Tibial artery (tissue), 4 donors: ENCODE data around the gene ABCC1.
"Not testable (repeated sequence)": the region's sequence is repeated elsewhere in the genome, so short reads cannot be mapped to it uniquely, and the experiment has no call there.

Experiments used
- DNase-seq, 2 donors: peaks; one replicate each; pipeline ENCODE4 v3.0.0-alpha.2; 2019
- H3K27ac ChIP-seq, 2 donors: fragments of 200-600 bp; sonication (generic) in 1 of 2; 1 replicate in 1 of 2; 2 replicates in 1 of 2; pipeline ENCODE4 v1.5.1; 2018 to 2019; ENCODE audit warnings: mild to moderate bottlenecking in 1 of 2
- H3K27me3 ChIP-seq, 2 donors: fragments of 200-600 bp; sonication (generic) in 1 of 2; one replicate each; pipeline versions ENCODE4 v1.5.1 to v1.6.0; 2016 to 2019
- H3K36me3 ChIP-seq, 3 donors: fragments of 200-600 bp; sonication (generic) in 2 of 3; one replicate each; pipeline ENCODE4 v1.5.1; 2016 to 2019; ENCODE audit warnings: mild to moderate bottlenecking in 2 of 3
- H3K4me1 ChIP-seq, 4 donors: fragments of 200-600 bp; sonication (generic) in 2 of 4; 1 replicate in 3 of 4; 2 replicates in 1 of 4; pipeline ENCODE4 v1.5.1; 2016 to 2019
- H3K4me3 ChIP-seq, 2 donors: fragments of 200-600 bp; sonication (generic) in 1 of 2; 1 replicate in 1 of 2; 2 replicates in 1 of 2; pipeline ENCODE4 v1.5.1; 2018 to 2019; ENCODE audit warnings: mild to moderate bottlenecking in 2 of 2
- H3K9me3 ChIP-seq, 3 donors: fragments of 200-600 bp; sonication (generic) in 1 of 3; one replicate each; pipeline ENCODE4 v1.5.1; 2016 to 2019
- intact Hi-C: fragments of 100-400 bp; cut with DNase I; formaldehyde crosslinking; loops from one replicate; pipeline ENCODE4 v1.15.0; 2023; ENCODE audit warnings: low total_unique reads
- TF ChIP-seq, protein P1 (sequence below), 2 experiments: fragments of 200-600 bp in 1 of 2; fragments of 450-650 bp in 1 of 2; IDR thresholded peaks; one replicate each; pipeline ENCODE4 v1.5.1; 2017 to 2019; ENCODE audit warnings: antibody characterized with exemption in 2 of 2, mild to moderate bottlenecking in 1 of 2, moderate library complexity in 1 of 2

Gene ABCC1

DNA sequence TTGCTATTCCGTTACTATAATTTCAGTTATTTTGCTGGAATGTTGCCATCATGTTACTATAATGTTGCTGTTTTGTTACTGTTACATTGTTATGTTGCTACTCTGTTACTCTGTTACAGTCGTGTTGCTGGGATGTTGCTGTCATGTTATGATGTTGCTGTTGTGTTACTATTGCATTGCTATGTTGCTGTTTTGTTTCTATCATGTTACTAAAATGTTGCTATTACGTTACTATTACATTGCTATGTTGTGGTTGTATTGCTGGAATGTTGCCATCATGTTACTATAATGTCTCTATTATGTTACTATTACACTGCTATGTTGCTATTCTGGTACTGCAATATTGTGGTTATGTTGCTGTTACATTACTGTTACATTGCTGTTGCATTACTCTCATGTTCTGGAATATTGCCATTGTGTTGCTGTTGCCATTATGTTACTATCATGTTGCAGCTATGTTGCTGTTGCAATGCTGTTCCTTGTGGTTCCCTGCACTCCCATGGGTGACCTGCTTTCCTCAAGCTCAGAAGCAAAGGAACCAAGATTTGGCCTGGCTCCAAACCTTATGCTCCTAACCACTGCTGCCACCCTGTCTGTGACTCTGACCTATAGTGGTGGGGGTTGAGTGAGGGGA is 209.4 kb downstream of the ABCC1 start:
- H3K27me3 ChIP-seq, result no peaks in the 10 kb centered on the region
- H3K4me3 ChIP-seq, result no peak overlapping the region
- peaks cover 4 to 10% (median 6%) of the 10 kb centered on the region in 3 donors for H3K36me3 ChIP-seq
- H3K4me1 ChIP-seq, result no peaks in the 10 kb centered on the region
- intact Hi-C loops, result no loop called here
- TF ChIP-seq, protein P1, sequence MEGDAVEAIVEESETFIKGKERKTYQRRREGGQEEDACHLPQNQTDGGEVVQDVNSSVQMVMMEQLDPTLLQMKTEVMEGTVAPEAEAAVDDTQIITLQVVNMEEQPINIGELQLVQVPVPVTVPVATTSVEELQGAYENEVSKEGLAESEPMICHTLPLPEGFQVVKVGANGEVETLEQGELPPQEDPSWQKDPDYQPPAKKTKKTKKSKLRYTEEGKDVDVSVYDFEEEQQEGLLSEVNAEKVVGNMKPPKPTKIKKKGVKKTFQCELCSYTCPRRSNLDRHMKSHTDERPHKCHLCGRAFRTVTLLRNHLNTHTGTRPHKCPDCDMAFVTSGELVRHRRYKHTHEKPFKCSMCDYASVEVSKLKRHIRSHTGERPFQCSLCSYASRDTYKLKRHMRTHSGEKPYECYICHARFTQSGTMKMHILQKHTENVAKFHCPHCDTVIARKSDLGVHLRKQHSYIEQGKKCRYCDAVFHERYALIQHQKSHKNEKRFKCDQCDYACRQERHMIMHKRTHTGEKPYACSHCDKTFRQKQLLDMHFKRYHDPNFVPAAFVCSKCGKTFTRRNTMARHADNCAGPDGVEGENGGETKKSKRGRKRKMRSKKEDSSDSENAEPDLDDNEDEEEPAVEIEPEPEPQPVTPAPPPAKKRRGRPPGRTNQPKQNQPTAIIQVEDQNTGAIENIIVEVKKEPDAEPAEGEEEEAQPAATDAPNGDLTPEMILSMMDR (IDR thresholded peaks at IDR 0.05), result no peak
- H3K27ac ChIP-seq, result no peak overlapping the region
- peaks cover 0 to 20% (median 12%) of the 10 kb centered on the region in 3 donors for H3K9me3 ChIP-seq
- DNase-seq, result no peak

DNA sequence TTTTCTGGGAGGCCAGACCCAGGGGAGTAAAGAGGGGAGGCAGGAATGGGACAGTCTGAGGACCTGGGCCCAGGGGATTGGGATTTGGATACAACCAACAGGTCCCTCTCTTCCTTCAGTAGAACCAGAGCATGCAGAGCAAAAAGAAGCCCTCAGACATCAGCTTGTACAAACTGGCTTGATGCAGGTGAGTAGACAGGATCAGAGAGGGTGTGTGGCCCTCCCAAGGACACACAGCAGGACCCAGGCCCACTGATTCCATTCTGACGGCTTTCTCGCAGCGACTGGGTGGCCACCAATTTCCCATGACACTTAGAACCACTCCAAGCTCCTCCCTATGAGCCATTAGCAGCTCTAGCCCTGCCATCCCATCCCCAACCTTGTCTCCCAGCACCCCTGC is 210.2 kb downstream of the ABCC1 start:
- intact Hi-C loops, result no loop called here
- Histone ChIP-seq H3K4me1 (no peaks in the 10 kb centered on the region), H3K9me3 (peaks cover 0 to 20% (median 12%) of the 10 kb centered on the region in 3 donors), H3K4me3 (no peak overlapping the region), H3K27me3 (no peaks in the 10 kb centered on the region), H3K36me3 (peaks cover 4 to 10% (median 6%) of the 10 kb centered on the region in 3 donors), H3K27ac (no peak overlapping the region)
- TF ChIP-seq, protein P1 (IDR thresholded peaks at IDR 0.05), result no peak
- no peak for DNase-seq

DNA sequence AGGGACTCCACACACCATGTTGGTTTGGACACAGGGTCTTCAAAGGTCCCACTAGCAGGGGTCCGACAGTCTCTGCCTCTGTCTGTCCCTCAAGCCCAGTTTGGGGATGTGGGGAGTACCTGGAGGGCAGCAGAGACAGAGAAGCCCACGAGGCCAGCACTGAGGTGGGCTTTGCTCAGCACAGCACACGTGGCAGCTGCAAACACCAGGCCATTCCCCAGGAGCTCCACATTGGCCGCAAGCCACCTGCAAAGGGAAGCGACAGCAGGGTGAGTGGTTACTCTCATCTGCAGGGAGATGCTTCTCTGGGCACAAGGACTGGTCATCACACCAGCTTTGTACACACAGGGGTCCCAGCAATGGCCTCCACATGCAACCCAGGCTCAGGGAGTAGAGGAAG is 211.9 kb downstream of the ABCC1 start:
- Histone ChIP-seq H3K27me3 (no peaks in the 10 kb centered on the region), H3K9me3 (peaks cover 0 to 20% (median 12%) of the 10 kb centered on the region in 3 donors), H3K4me3 (no peak overlapping the region), H3K4me1 (no peaks in the 10 kb centered on the region), H3K36me3 (peaks cover 4 to 10% (median 6%) of the 10 kb centered on the region in 3 donors), H3K27ac (no peak overlapping the region)
- no peak for DNase-seq
- TF ChIP-seq, protein P1 (IDR thresholded peaks at IDR 0.05), result no peak
- intact Hi-C loops, result no loop called here

DNA sequence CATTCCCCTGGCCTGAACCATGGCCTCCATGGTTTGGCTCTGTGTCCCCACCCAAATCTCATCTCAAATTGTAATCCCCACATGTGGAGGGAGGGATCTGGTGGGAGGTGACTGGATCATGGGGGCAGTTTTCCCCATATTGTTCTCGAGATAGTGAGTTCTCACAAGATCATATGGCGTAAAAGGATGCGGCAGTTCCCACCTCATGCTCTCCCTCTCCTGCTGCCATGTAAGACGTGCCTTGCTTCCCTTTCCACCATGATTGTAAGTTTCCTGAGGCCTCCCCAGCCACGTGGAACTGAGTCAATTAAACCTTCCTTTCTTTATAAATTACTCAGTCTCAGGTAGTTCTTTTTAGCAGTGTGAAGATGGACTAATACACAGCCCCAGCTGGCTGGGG is 212.4 kb downstream of the ABCC1 start:
- H3K27me3 ChIP-seq, H3K4me3 ChIP-seq, intact Hi-C loops, DNase-seq, H3K4me1 ChIP-seq, H3K27ac ChIP-seq: not testable (repeated sequence)
- Histone ChIP-seq H3K9me3 (peaks cover 0 to 20% (median 12%) of the 10 kb centered on the region in 3 donors), H3K36me3 (peaks cover 4 to 10% (median 6%) of the 10 kb centered on the region in 3 donors)

DNA sequence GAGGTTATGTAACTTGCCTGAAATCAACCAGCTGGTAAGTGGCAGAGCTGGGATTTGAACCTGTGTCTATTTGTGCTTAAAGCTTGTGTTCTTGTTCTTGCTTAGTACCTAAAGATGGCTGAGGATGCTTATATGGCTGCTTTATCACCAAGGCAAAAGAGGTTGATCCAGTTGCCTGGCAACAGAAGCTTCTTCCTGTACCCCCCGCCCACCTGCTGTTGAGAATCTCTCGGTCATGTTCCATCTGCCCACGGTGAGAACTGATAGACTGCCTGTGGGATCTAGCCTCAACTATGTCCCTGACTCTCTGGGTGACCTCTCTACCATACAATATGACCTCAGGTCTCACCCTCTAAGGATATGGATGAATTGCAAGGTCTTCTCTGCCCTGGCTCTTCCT is 213.2 kb downstream of the ABCC1 start:
- peaks cover 4 to 10% (median 6%) of the 10 kb centered on the region in 3 donors for H3K36me3 ChIP-seq
- intact Hi-C loops, result no loop called here
- H3K27me3 ChIP-seq, result no peaks in the 10 kb centered on the region
- DNase-seq, result no peak
- peaks cover 0 to 20% (median 12%) of the 10 kb centered on the region in 3 donors for H3K9me3 ChIP-seq
- TF ChIP-seq, protein P1 (IDR thresholded peaks at IDR 0.05), result no peak
- no peak overlapping the region for H3K27ac ChIP-seq
- no peak overlapping the region for H3K4me3 ChIP-seq
- H3K4me1 ChIP-seq, result no peaks in the 10 kb centered on the region

DNA sequence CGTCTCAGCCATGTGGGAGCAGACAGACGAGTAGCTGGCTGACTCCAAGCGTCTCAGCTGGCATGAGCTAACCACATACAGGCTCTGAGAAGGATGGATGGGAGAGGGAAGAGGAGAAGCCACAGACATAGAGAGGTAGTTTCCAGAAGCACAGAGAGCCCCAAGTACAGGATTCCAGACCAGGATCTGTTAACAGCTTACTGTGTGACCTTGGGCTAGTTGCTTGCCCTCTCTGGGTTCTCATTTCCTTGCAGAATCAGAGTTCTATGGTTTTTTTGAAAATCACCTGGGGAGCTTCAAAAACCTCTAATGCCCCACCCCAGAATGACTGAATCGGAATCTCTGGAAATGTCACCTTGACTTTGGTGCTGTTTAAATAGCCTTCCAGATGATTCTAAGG is 213.7 kb downstream of the ABCC1 start:
- intact Hi-C loops, result no loop called here
- no peak for DNase-seq
- Histone ChIP-seq H3K27ac (no peak overlapping the region), H3K9me3 (peaks cover 0 to 18% (median 12%) of the 10 kb centered on the region in 3 donors), H3K4me1 (no peaks in the 10 kb centered on the region), H3K36me3 (peaks cover 4 to 10% (median 6%) of the 10 kb centered on the region in 3 donors), H3K27me3 (no peaks in the 10 kb centered on the region), H3K4me3 (no peak overlapping the region)
- TF ChIP-seq, protein P1 (IDR thresholded peaks at IDR 0.05), result no peak
